AG04450 (cell line): ENCODE results near the gene LMF2. TPM values are rescaled to one million over a fixed set of nuclear protein-coding genes. Genes with fewer than 3 reads are reported as not detected.
"Not testable (repeated sequence)": the region's sequence is repeated elsewhere in the genome, so short reads cannot be mapped to it uniquely, and the experiment has no call there.

Source experiments
- CTCF ChIA-PET: fragments of 300-600, 350-600 bp; formaldehyde crosslinking; extraction: SDS; loops from one replicate; lab custom pipeline; 2022; ENCODE audit warnings: antibody characterized with exemption, inconsistent platforms; lab: Charles Lee
- POLR2A ChIA-PET: fragments of 350-600 bp; formaldehyde crosslinking; extraction: SDS; loops from one replicate; lab custom pipeline; 2021; ENCODE audit warnings: antibody characterized with exemption, inconsistent platforms; lab: Yijun Ruan, JAX
- DNase-seq: peaks from one replicate; pipeline ENCODE4 v3.0.0-alpha.2; 2011; ENCODE audit warnings: low read depth, low spot score
- H3K27ac ChIP-seq: one replicate; pipeline ENCODE4 v1.5.1; 2012; ENCODE audit warnings: low read depth, low read length, control low read depth
- H3K27me3 ChIP-seq: one replicate; pipeline ENCODE4 v1.6.0; 2012; ENCODE audit warnings: low read length; ENCODE audit not compliant: control insufficient read depth, insufficient read depth
- H3K4me3 ChIP-seq: 2 replicates; pipeline ENCODE4 v1.5.1; 2011; ENCODE audit warnings: mild to moderate bottlenecking, low read depth, low read length, control low read depth
- H3K9me3 ChIP-seq: 2 replicates; pipeline ENCODE4 v1.5.1; 2012; ENCODE audit warnings: low read length; ENCODE audit not compliant: control insufficient read depth, insufficient read depth
- CTCF ChIP-seq: IDR thresholded peaks from 2 replicates; pipeline ENCODE4 v1.5.1; 2011; ENCODE audit warnings: low read depth, low read length, control low read depth, inconsistent platforms
- polyA plus RNA-seq: library from polyadenylated mRNA; depleted of rRNA; stranded (reverse); fragments of >200 nt; gene quantifications from 2 replicates; pipeline ENCODE4 v1.2.3, GENCODE V29; 2011

Gene LMF2
- polyA plus RNA-seq, 1 experiment = 25.7 TPM

- no peak for DNase-seq
- TF ChIP-seq CTCF = no peak
- ChIA-PET POLR2A (interaction anchor here (0.6 to 0.7 kb wide), 2 partner anchors 11 to 17 kb away, joined by 3 read pairs; partner anchors contain the start of gene SCO2), CTCF (interaction anchor here (0.9 kb wide), 1 partner anchor 20 kb away, joined by 3 read pairs; the partner anchor contains the start of gene SYCE3)
- Histone ChIP-seq H3K9me3 (no peaks in the 10 kb centered on the region; the same call in 1 of the 2 replicates), H3K27ac (no peak overlapping the region), H3K4me3 (no peak overlapping the region), H3K27me3 (peaks cover 15% of the 10 kb centered on the region)
Observed at GRCh38 chr22:50542416-50542927, 35.0 kb upstream of the LMF2 start.

GRCh38 chr22:50541667-50542026, 34.1 kb upstream of the LMF2 start:
- H3K27me3 ChIP-seq = peaks cover 10% of the 10 kb centered on the region
- not testable (repeated sequence) for H3K9me3 ChIP-seq, H3K27ac ChIP-seq, H3K4me3 ChIP-seq
- POLR2A ChIA-PET = interaction anchor here (0.6 to 0.7 kb wide), 2 partner anchors 10 to 16 kb away, joined by 3 read pairs; partner anchors contain the start of gene SCO2
- peak; percentile 50 for DNase-seq
- CTCF ChIA-PET = interaction anchor here (1.4 kb wide), 1 partner anchor 79 kb away, joined by 6 read pairs; no protein-coding TSS in a partner anchor

- DNase-seq = no peak
- CTCF ChIA-PET = interaction anchor here (0.7 to 3.9 kb wide), 4 partner anchors 15 to 80 kb away, joined by 6 to 32 read pairs (median 9); partner anchors contain the start of genes SCO2 and SYCE3
- Histone ChIP-seq H3K27ac (no peak overlapping the region), H3K4me3 (no peak overlapping the region), H3K9me3 (no peaks in the 10 kb centered on the region; the same call in 1 of the 2 replicates), H3K27me3 (peaks cover 2% of the 10 kb centered on the region)
- no peak for TF ChIP-seq CTCF
- POLR2A ChIA-PET = interaction anchor here (2.5 kb wide), 1 partner anchor 15 kb away, joined by 15 read pairs; the partner anchor contains the start of gene SCO2
Observed at GRCh38 chr22:50540381-50540780, 32.9 kb upstream of the LMF2 start.

GRCh38 chr22:50537765-50538164, 30.3 kb upstream of the LMF2 start:
- no peak for TF ChIP-seq CTCF
- DNase-seq = no peak
- H3K9me3 ChIP-seq = no peaks in the 10 kb centered on the region; the same call in 1 of the 2 replicates
- ChIA-PET POLR2A (interaction anchor here (0.6 kb wide), 1 partner anchor 37 kb away, joined by 3 read pairs; no protein-coding TSS in a partner anchor), CTCF (interaction anchor here (1.5 to 3.9 kb wide), 2 partner anchors 13 to 25 kb away, joined by 4 to 32 read pairs; partner anchors contain the start of genes SCO2 and SYCE3)
- H3K27me3 ChIP-seq = no peaks in the 10 kb centered on the region
- no peak overlapping the region for H3K4me3 ChIP-seq
- H3K27ac ChIP-seq = peak overlapping the region; percentile 99

GRCh38 chr22:50536226-50536625, 28.7 kb upstream of the LMF2 start:
- Histone ChIP-seq H3K9me3 (no peaks in the 10 kb centered on the region; the same call in 1 of the 2 replicates), H3K4me3 (no peak overlapping the region), H3K27ac (no peak overlapping the region), H3K27me3 (no peaks in the 10 kb centered on the region)
- ChIA-PET CTCF (interaction anchor here (0.6 to 2.0 kb wide), 3 partner anchors 8 to 27 kb away, joined by 5 to 8 read pairs (median 7); partner anchors contain the start of genes SCO2 and SYCE3), POLR2A (interaction anchor here (0.7 kb wide), 1 partner anchor 42 kb away, joined by 6 read pairs; no protein-coding TSS in a partner anchor)
- TF ChIP-seq CTCF = no peak
- DNase-seq = no peak
